ENCODE data around the gene TRIM8.

GRCh38 chr10:102656026-102656425 is 11.7 kb downstream of the TRIM8 start:
- TF ChIP-seq CTCF (IDR thresholded peaks at IDR 0.05) (no peak), POLR2A (IDR thresholded peaks at IDR 0.05) (no peak)
